K562 (cell line): ENCODE measurements around the gene CLDN25. TPM values are rescaled to one million over a fixed set of nuclear protein-coding genes. Genes with fewer than 3 reads are reported as not detected.

Source experiments
- ATAC-seq: fragments of 200-7000 bp; cut with Tn5 transposase; 3 replicates; pipeline ENCODE4 v1.9.1; 2020; ENCODE audit warnings: moderate library complexity
- BruUV-seq: library from RNA; stranded (reverse); fragments of 400-500 nt; replicated peaks from 2 replicates; lab custom pipeline; 2021; lab: Mats Ljungman, UMichigan
- CTCF ChIA-PET: fragments of 300-600 bp; formaldehyde crosslinking; extraction: SDS; loops from one replicate; lab custom pipeline; 2021; ENCODE audit warnings: low intra/inter-chr PET ratio; lab: Yijun Ruan, JAX
- POLR2A ChIA-PET: fragments of 300-600, 350-650 bp; sonication (Branson Sonifier 250); formaldehyde crosslinking; extraction: SDS; loops from one replicate; lab custom pipeline; 2021; ENCODE audit warnings: antibody characterized with exemption, inconsistent platforms; lab: Yijun Ruan, JAX
- DNase-seq, 4 experiments: peaks; one replicate each; pipeline versions ENCODE4 v3.0.0 to v3.0.0-alpha.2; 2011 to 2018; ENCODE audit warnings: low spot score in 3 of 4, mixed read lengths in 3 of 4; ENCODE audit errors: extremely low read depth in 1 of 4
- FAIRE-seq: peaks from 2 replicates; lab custom pipeline; 2011; peaks lifted over from hg19 to GRCh38; lab: Jason Lieb, UNC
- H2AFZ ChIP-seq: 2 replicates; pipeline ENCODE4 v1.6.0; 2011; ENCODE audit warnings: low read depth, low read length, control low read depth, inconsistent platforms
- H3K27ac ChIP-seq: fragments of 200-600 bp; 3 replicates; pipeline ENCODE4 v1.8.0; 2011; ENCODE audit warnings: low read depth, mild to moderate bottlenecking, control low read depth, inconsistent platforms, low read length, moderate library complexity, mixed read lengths; ENCODE audit errors: extremely low read depth
- H3K27me3 ChIP-seq, 2 experiments: fragments of 300-600 bp in 1 of 2; 2 replicates in 1 of 2; 3 replicates in 1 of 2; pipeline versions ENCODE4 v1.6.0 to v1.8.0; 2011; ENCODE audit warnings: inconsistent platforms in 2 of 2, low read length in 2 of 2, mild to moderate bottlenecking in 1 of 2, mixed read lengths in 1 of 2, moderate library complexity in 1 of 2; ENCODE audit not compliant: control insufficient read depth in 2 of 2, insufficient read depth in 2 of 2
- H3K36me3 ChIP-seq: fragments of 300-600 bp; 3 replicates; pipeline ENCODE4 v1.8.0; 2011; ENCODE audit warnings: mild to moderate bottlenecking, low read length, inconsistent platforms; ENCODE audit not compliant: control insufficient read depth, insufficient read depth
- H3K4me1 ChIP-seq, 2 experiments: fragments of 200-600 bp in 1 of 2; replicated peaks in 1 of 2; 2 replicates in 1 of 2; 3 replicates in 1 of 2; pipeline versions ENCODE4 v1.5.1 to v1.8.0; 2011; ENCODE audit warnings: inconsistent platforms in 2 of 2, low read length in 2 of 2, mild to moderate bottlenecking in 1 of 2, mixed read lengths in 1 of 2, moderate library complexity in 1 of 2; ENCODE audit not compliant: control insufficient read depth in 2 of 2, insufficient read depth in 2 of 2
- H3K4me2 ChIP-seq: 2 replicates; pipeline ENCODE4 v1.6.1; 2011; ENCODE audit warnings: low read length, control low read depth, inconsistent platforms, mixed read lengths; ENCODE audit not compliant: insufficient read depth
- H3K4me3 ChIP-seq: fragments of 200-600 bp; sonication (generic), shearing (Covaris generic); 2 replicates; pipeline ENCODE4 v1.5.1; 2016; ENCODE audit warnings: control low read depth, inconsistent platforms
- H3K79me2 ChIP-seq: fragments of 200-600 bp; 3 replicates; pipeline ENCODE4 v1.8.0; 2011; ENCODE audit warnings: low read length, inconsistent platforms; ENCODE audit not compliant: control insufficient read depth, insufficient read depth
- H3K9ac ChIP-seq, 2 experiments: 2 replicates each; pipeline versions ENCODE4 v1.6.0 to v1.6.1; 2011; ENCODE audit warnings: low read depth in 2 of 2, low read length in 2 of 2, control low read depth in 1 of 2, inconsistent platforms in 1 of 2, mild to moderate bottlenecking in 1 of 2, mixed read lengths in 1 of 2; ENCODE audit not compliant: insufficient read depth in 1 of 2
- H3K9me1 ChIP-seq: one replicate; pipeline ENCODE4 v1.6.0; 2011; ENCODE audit warnings: inconsistent platforms, mild to moderate bottlenecking, low read length, moderate library complexity; ENCODE audit not compliant: control insufficient read depth, insufficient read depth
- H3K9me3 ChIP-seq: replicated peaks from 2 replicates; pipeline ENCODE4 v1.5.1; 2011; ENCODE audit warnings: low read depth, low read length, inconsistent platforms; ENCODE audit not compliant: control insufficient read depth, insufficient read depth
- H4K20me1 ChIP-seq: replicated peaks from 2 replicates; pipeline ENCODE4 v1.6.1; 2011; ENCODE audit warnings: low read length, inconsistent platforms, mixed read lengths; ENCODE audit not compliant: control insufficient read depth, insufficient read depth
- CSDE1 ChIP-seq, 2 experiments: fragments of 450-650 bp; IDR thresholded peaks; 2 replicates each; pipeline ENCODE4 v1.6.1; 2016; ENCODE audit warnings: mild to moderate bottlenecking in 1 of 2
- EHMT2 ChIP-seq: fragments of 450-650 bp; IDR thresholded peaks from 2 replicates; pipeline ENCODE4 v1.6.1; 2018; ENCODE audit warnings: antibody characterized with exemption
- HNRNPH1 ChIP-seq: fragments of 200-400 bp; formaldehyde crosslinking; optimal IDR thresholded peaks from 2 replicates; pipeline ENCODE3; 2017; ENCODE audit warnings: low read depth, mild to moderate bottlenecking, low read length, moderate library complexity
- RBM15 ChIP-seq: fragments of 200-400 bp; formaldehyde crosslinking; IDR thresholded peaks from 2 replicates; pipeline ENCODE4 v1.6.1; 2018; ENCODE audit warnings: mild to moderate bottlenecking, low read length, moderate library complexity; ENCODE audit not compliant: insufficient read depth
- SIN3A ChIP-seq, 2 experiments: fragments of 150-350 bp in 1 of 2; IDR thresholded peaks; 2 replicates each; pipeline ENCODE4 v1.6.1; 2011 to 2016; ENCODE audit warnings: borderline replicate concordance in 2 of 2, low read depth in 2 of 2, low read length in 2 of 2, mild to moderate bottlenecking in 2 of 2, moderate library complexity in 2 of 2; ENCODE audit not compliant: control insufficient read depth in 1 of 2
- SMARCA5 ChIP-seq: fragments of 450-650 bp; IDR thresholded peaks from 2 replicates; pipeline ENCODE4 v1.6.1; 2016
- SMARCB1 ChIP-seq: IDR thresholded peaks from 2 replicates; pipeline ENCODE4 v1.6.1; 2011; ENCODE audit warnings: improper control_type of control experiment, low read depth; ENCODE audit not compliant: insufficient read length
- SRSF1 ChIP-seq: fragments of 200-400 bp; formaldehyde crosslinking; IDR thresholded peaks from 2 replicates; pipeline ENCODE4 v1.6.1; 2017; ENCODE audit warnings: mild to moderate bottlenecking, low read depth, low read length, moderate library complexity
- TCF3 ChIP-seq: sonication (generic); formaldehyde crosslinking; IDR thresholded peaks from 2 replicates; pipeline ENCODE4 v1.4.0; 2020; ENCODE audit warnings: mild to moderate bottlenecking, missing genetic modification reagents
- TCF7L2 ChIP-seq: fragments of 150-350 bp; IDR thresholded peaks from 2 replicates; pipeline ENCODE4 v1.6.1; 2016; ENCODE audit warnings: low read depth, mild to moderate bottlenecking, low read length, moderate library complexity
- TEAD1 ChIP-seq, 2 experiments: fragments of 450-650 bp in 1 of 2; sonication (generic) in 1 of 2; formaldehyde crosslinking; IDR thresholded peaks; 2 replicates each; pipeline versions ENCODE4 v1.4.0 to v1.8.0; 2020 to 2022; ENCODE audit warnings: mild to moderate bottlenecking in 2 of 2, missing genetic modification reagents in 1 of 2
- WGBS: fragments of 100-300 bp; shearing (Covaris generic); methylation state at CpG from one replicate; pipeline ENCODE4 v1.1.6; 2016; ENCODE audit warnings: low coverage, mixed read lengths; ENCODE audit not compliant: insufficient coverage; ENCODE audit errors: missing lambda C conversion rate; 5-methylcytosine and 5-hydroxymethylcytosine counted together
- in situ Hi-C: fragments of 300-500 bp; cut with MboI; formaldehyde crosslinking; loops from 4 replicates; pipeline ENCODE4 v1.15.0; 2018; ENCODE audit warnings: inconsistent platforms, mixed read lengths
- intact Hi-C: fragments of 100-400 bp; cut with micrococcal nuclease; formaldehyde crosslinking; loops from 2 replicates; pipeline ENCODE4 v1.14.2; 2022
- polyA plus RNA-seq, 8 experiments: library from polyadenylated mRNA; depleted of rRNA in 4 of 8; stranded (reverse) in 5 of 8; unstranded in 3 of 8; fragments of >200 nt; fragmentation: Nextera tagmentation in 2 of 8; fragmentation: Illumina TruSeq in 1 of 8; extraction: Ambion mirVana in 2 of 8; extraction: Trizol in 1 of 8; gene quantifications; 2 replicates each; pipeline versions ENCODE4 v1.2.1 to v1.2.3, GENCODE V29; 2011 to 2014; ENCODE audit warnings: inconsistent platforms in 1 of 8, missing spikeins in 1 of 8
- total RNA-seq, 7 experiments: library from RNA; depleted of rRNA in 6 of 7; stranded (reverse); fragments of >200 nt in 6 of 7; fragmentation: Illumina TruSeq in 2 of 7; extraction: Trizol in 2 of 7; gene quantifications; 2 replicates each; pipeline versions ENCODE4 v1.2.1 to v1.2.3, GENCODE V29; 2011 to 2021; ENCODE audit warnings: low replicate concordance in 1 of 7
- TF ChIP-seq, protein P1 (sequence below): IDR thresholded peaks from 2 replicates; pipeline ENCODE4 v1.6.1; 2011; ENCODE audit warnings: borderline replicate concordance, low read depth, mild to moderate bottlenecking, moderate library complexity, low read length; ENCODE audit not compliant: insufficient read depth, poor library complexity, severe bottlenecking
- TF ChIP-seq, protein P2 (sequence below): IDR thresholded peaks from 2 replicates; pipeline ENCODE4 v1.6.1; 2014; ENCODE audit warnings: antibody characterized with exemption
- TF ChIP-seq, protein P3 (sequence below): fragments of 200-800 bp; sonication (Bioruptor generic); IDR thresholded peaks from 2 replicates; pipeline ENCODE4 v1.6.1; 2017; ENCODE audit warnings: missing genetic modification characterization, missing compliant biosample characterization

CLDN25 gene
- total and polyA plus RNA-seq, 9 of the 15 experiments (the other 6 are each of a cell fraction or from before 2014, with no cell fraction given), result not detected

DNA sequence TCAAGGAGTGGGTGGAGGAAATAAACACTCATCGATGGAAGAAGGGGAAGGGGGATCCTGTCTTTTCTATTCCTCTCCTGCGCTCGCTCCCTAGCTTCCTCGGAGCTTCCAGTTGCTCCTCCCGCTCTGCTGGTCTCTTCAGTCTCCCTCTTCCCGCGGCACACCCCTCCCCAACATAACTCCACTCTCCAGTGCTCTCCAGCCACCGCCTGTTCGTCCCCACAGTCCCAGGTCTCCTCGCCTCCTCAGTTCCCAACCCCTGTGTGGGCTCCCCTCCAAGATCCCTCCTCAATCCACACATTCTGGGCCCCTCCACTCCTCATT lies 6.5 kb upstream of the CLDN25 start (continued):
- TF ChIP-seq TEAD1 (CRISPR knock-in tag; IDR thresholded peaks at IDR 0.05), result 0 out of 4 replicates have a peak, but pooled peaks of 1 of the 2 experiments have one; percentile 42
- no peak for TF ChIP-seq SRSF1
- TF ChIP-seq, protein P1, sequence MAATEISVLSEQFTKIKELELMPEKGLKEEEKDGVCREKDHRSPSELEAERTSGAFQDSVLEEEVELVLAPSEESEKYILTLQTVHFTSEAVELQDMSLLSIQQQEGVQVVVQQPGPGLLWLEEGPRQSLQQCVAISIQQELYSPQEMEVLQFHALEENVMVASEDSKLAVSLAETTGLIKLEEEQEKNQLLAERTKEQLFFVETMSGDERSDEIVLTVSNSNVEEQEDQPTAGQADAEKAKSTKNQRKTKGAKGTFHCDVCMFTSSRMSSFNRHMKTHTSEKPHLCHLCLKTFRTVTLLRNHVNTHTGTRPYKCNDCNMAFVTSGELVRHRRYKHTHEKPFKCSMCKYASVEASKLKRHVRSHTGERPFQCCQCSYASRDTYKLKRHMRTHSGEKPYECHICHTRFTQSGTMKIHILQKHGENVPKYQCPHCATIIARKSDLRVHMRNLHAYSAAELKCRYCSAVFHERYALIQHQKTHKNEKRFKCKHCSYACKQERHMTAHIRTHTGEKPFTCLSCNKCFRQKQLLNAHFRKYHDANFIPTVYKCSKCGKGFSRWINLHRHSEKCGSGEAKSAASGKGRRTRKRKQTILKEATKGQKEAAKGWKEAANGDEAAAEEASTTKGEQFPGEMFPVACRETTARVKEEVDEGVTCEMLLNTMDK, result no peak
- peak; percentile 27; the same call in 1 of the 2 replicates for TF ChIP-seq SMARCA5
- no peak for TF ChIP-seq SMARCB1
- no peak for TF ChIP-seq EHMT2
- no peak for TF ChIP-seq TCF3

DNA sequence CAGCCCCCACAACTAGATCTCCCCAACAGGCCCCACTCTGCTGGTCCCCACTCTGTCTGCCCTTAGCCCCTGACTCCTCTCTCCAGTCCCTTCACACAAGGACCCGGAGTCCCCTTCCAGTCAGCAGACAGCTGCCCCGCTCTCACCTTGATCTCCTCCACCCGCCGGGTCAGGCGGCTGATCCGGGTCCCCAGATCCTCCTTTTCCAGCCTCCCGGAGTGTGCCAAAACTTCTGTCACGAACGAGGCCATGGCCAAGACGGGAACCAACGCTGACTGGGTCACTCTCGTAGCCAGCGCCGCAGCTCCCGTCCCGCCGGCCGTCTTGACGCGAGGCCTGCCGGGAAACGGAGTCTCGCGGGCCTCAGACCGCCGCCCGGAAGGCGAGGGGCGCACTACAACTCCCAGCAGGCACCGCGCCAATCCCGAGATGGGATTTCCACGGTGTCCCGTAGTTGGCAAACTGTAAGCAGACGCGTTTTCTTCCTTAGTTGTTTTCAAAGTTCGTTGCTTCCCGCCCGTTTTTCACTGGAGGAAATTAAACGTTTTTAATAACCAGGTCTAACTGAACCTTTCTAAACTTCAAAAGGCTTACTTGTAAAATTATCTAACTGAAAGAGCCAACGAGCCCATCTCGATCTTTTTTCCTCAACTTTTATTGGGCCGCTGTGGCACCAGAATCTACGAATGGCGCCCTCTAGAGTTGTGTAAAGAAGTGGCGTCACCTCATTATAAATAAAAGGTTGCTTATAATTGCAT lies 6.0 kb upstream of the CLDN25 start, which contains the start of gene ZW10:
ZW10 (minus strand) TSS at position 277 of the 758 bp plus-strand sequence; CDS start at position 251, 26 bp downstream.
- peak; percentile 96 for FAIRE-seq
- peak within 1 kb of the TSS; percentile 71 for H3K27ac ChIP-seq
- POLR2A ChIA-PET, result interaction anchor here (0.6 to 1.1 kb wide), 5 partner anchors 8 to 101 kb away, joined by 3 to 4 read pairs (median 3); no protein-coding TSS in a partner anchor
- TF ChIP-seq RBM15, result no peak
- TF ChIP-seq HNRNPH1, result no peak
- TF ChIP-seq, protein P2, sequence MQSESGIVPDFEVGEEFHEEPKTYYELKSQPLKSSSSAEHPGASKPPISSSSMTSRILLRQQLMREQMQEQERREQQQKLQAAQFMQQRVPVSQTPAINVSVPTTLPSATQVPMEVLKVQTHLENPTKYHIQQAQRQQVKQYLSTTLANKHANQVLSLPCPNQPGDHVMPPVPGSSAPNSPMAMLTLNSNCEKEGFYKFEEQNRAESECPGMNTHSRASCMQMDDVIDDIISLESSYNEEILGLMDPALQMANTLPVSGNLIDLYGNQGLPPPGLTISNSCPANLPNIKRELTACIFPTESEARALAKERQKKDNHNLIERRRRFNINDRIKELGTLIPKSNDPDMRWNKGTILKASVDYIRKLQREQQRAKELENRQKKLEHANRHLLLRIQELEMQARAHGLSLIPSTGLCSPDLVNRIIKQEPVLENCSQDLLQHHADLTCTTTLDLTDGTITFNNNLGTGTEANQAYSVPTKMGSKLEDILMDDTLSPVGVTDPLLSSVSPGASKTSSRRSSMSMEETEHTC, result no peak
- no peak for TF ChIP-seq SIN3A (IDR thresholded peaks at IDR 0.05; ENCODE audit: borderline replicate concordance in 2 of 2, control insufficient read depth in 1 of 2, low read depth in 2 of 2, low read length in 2 of 2)
- TF ChIP-seq TCF7L2, result no peak
- no peak for TF ChIP-seq CSDE1 (IDR thresholded peaks at IDR 0.05)
- TF ChIP-seq, protein P3, sequence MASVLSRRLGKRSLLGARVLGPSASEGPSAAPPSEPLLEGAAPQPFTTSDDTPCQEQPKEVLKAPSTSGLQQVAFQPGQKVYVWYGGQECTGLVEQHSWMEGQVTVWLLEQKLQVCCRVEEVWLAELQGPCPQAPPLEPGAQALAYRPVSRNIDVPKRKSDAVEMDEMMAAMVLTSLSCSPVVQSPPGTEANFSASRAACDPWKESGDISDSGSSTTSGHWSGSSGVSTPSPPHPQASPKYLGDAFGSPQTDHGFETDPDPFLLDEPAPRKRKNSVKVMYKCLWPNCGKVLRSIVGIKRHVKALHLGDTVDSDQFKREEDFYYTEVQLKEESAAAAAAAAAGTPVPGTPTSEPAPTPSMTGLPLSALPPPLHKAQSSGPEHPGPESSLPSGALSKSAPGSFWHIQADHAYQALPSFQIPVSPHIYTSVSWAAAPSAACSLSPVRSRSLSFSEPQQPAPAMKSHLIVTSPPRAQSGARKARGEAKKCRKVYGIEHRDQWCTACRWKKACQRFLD (CRISPR knock-in tag), result no peak

More for the DNA sequence above, 6.0 kb upstream of the CLDN25 start, which contains the start of gene ZW10:
- H3K9ac ChIP-seq, result peak within 1 kb of the TSS; percentile 83 to 98
- intact Hi-C loops, result no loop called here
- H3K9me1 ChIP-seq, result no peaks in the 10 kb centered on the region
- in situ Hi-C loops, result no loop called here
- H3K79me2 ChIP-seq, result peaks cover 25% of the 10 kb centered on the region
- peaks cover 6 to 7% of the 10 kb centered on the region in 2 experiments for H3K27me3 ChIP-seq
- no peaks in the 10 kb centered on the region for H3K9me3 ChIP-seq
- peak within 1 kb of the TSS; percentile 92 for H3K4me2 ChIP-seq
- peak; percentile 90 to 97 (median 91) for DNase-seq
- BruUV-seq, result TSS peak; percentile 33
- no peaks in the 10 kb centered on the region for H4K20me1 ChIP-seq
- peak; percentile 100 for ATAC-seq
- CTCF ChIA-PET, result no interaction called here
- peak within 1 kb of the TSS; percentile 93 for H2AFZ ChIP-seq
- peaks cover 12% of the 10 kb centered on the region for H3K36me3 ChIP-seq
- under 1% methylated on average over 46 of the region's 46 CpGs for WGBS
- H3K4me1 ChIP-seq, result peaks cover 4 to 6% of the 10 kb centered on the region in 2 experiments; a peak in 4 of 5 replicates
- peak within 1 kb of the TSS; percentile 83 for H3K4me3 ChIP-seq
